GM23338 (cell line): ENCODE measurements around the gene CDC16. TPM values are rescaled to one million over a fixed set of nuclear protein-coding genes. Genes with fewer than 3 reads are reported as not detected.
A peak's percentile ranks its signal among the peaks of the same experiment; 100 is the strongest.

Experiments used
- ATAC-seq: fragments of 200-7000 bp; cut with Tn5 transposase; 3 replicates; pipeline ENCODE4 v1.9.1; 2020
- DNase-seq: peaks from one replicate; pipeline ENCODE4 v3.0.0-alpha.2; 2015; ENCODE audit warnings: low spot score
- H2AFZ ChIP-seq: fragments of 200-600 bp; sonication (generic); 2 replicates; pipeline ENCODE4 v1.8.0; 2016; ENCODE audit warnings: antibody characterized with exemption, mild to moderate bottlenecking, moderate library complexity
- H3F3A ChIP-seq: fragments of 200-600 bp; sonication (generic); replicated peaks from 2 replicates; pipeline ENCODE4 v1.8.0; 2017; ENCODE audit warnings: antibody characterized with exemption, mixed run types, low read depth
- H3K27ac ChIP-seq: fragments of 200-600 bp; sonication (generic); 2 replicates; pipeline ENCODE4 v1.6.1; 2016; ENCODE audit warnings: low read depth
- H3K27me3 ChIP-seq: fragments of 200-600 bp; sonication (generic); 2 replicates; pipeline ENCODE4 v1.8.0; 2016; ENCODE audit warnings: mild to moderate bottlenecking, mixed run types, moderate library complexity; ENCODE audit not compliant: insufficient read depth
- H3K36me3 ChIP-seq: fragments of 200-600 bp; sonication (generic); 2 replicates; pipeline ENCODE4 v1.8.0; 2016; ENCODE audit warnings: mild to moderate bottlenecking; ENCODE audit not compliant: insufficient read depth
- H3K4me1 ChIP-seq: fragments of 200-600 bp; sonication (generic); 2 replicates; pipeline ENCODE4 v1.8.0; 2016; ENCODE audit warnings: mild to moderate bottlenecking, moderate library complexity; ENCODE audit not compliant: insufficient read depth
- H3K4me2 ChIP-seq: fragments of 200-600 bp; sonication (generic); 2 replicates; pipeline ENCODE4 v1.7.1; 2017; ENCODE audit warnings: mixed run types
- H3K4me3 ChIP-seq: fragments of 200-600 bp; sonication (generic); 2 replicates; pipeline ENCODE4 v1.6.1; 2016; ENCODE audit warnings: mixed run types
- H3K79me2 ChIP-seq: fragments of 200-600 bp; sonication (generic); replicated peaks from 2 replicates; pipeline ENCODE4 v1.8.0; 2017; ENCODE audit warnings: mild to moderate bottlenecking; ENCODE audit not compliant: insufficient read depth
- H3K9me2 ChIP-seq: fragments of 200-600 bp; sonication (generic); 2 replicates; pipeline ENCODE4 v1.8.0; 2017; ENCODE audit not compliant: insufficient read depth
- H4K20me1 ChIP-seq: fragments of 200-600 bp; sonication (generic); replicated peaks from 2 replicates; pipeline ENCODE4 v1.8.0; 2017; ENCODE audit warnings: mild to moderate bottlenecking; ENCODE audit not compliant: insufficient read depth
- H3K27ac Mint-ChIP-seq: 2 replicates; pipeline ENCODE4 v1.8.0; 2020; ENCODE audit warnings: inconsistent platforms, mild to moderate bottlenecking, moderate library complexity, mixed read lengths
- H3K27me3 Mint-ChIP-seq: 3 replicates; pipeline ENCODE4 v1.8.0; 2022; ENCODE audit warnings: low read depth, mild to moderate bottlenecking, moderate library complexity, mixed read lengths, inconsistent platforms; ENCODE audit not compliant: insufficient read depth, poor library complexity
- H3K36me3 Mint-ChIP-seq: 3 replicates; pipeline ENCODE4 v1.8.0; 2021; ENCODE audit warnings: low read depth, mild to moderate bottlenecking, inconsistent platforms, moderate library complexity, mixed read lengths
- H3K4me1 Mint-ChIP-seq: 3 replicates; pipeline ENCODE4 v1.8.0; 2020; ENCODE audit warnings: mild to moderate bottlenecking, inconsistent platforms, mixed read lengths
- H3K4me3 Mint-ChIP-seq: 3 replicates; pipeline ENCODE4 v1.8.0; 2021; ENCODE audit warnings: moderate library complexity, mild to moderate bottlenecking, inconsistent platforms, mixed read lengths
- H3K9me3 Mint-ChIP-seq: 3 replicates; pipeline ENCODE4 v1.8.0; 2020; ENCODE audit warnings: moderate library complexity, mild to moderate bottlenecking, inconsistent platforms, mixed read lengths
- CREB1 ChIP-seq: fragments of 250-450 bp; sonication (Bioruptor Pico); IDR thresholded peaks from 2 replicates; pipeline ENCODE4 v1.5.0; 2020; ENCODE audit warnings: low read depth, mild to moderate bottlenecking, moderate library complexity
- EZH2 ChIP-seq: fragments of 200-600 bp; sonication (generic); IDR thresholded peaks from one replicate; pipeline ENCODE4 v1.8.0; 2017; ENCODE audit warnings: antibody characterized with exemption, mild to moderate bottlenecking, low read depth; ENCODE audit not compliant: unreplicated experiment
- EZH2phosphoT487 ChIP-seq: fragments of 200-600 bp; sonication (generic); IDR thresholded peaks from one replicate; pipeline ENCODE4 v1.8.1; 2018; ENCODE audit warnings: antibody characterized with exemption; ENCODE audit not compliant: unreplicated experiment
- JUNB ChIP-seq: IDR thresholded peaks from one replicate; pipeline ENCODE4 v1.6.1; 2016; ENCODE audit warnings: antibody characterized with exemption; ENCODE audit not compliant: unreplicated experiment
- NANOG ChIP-seq: IDR thresholded peaks from 2 replicates; pipeline ENCODE4 v1.6.1; 2016; ENCODE audit warnings: antibody characterized with exemption, borderline replicate concordance
- POLR2AphosphoS5 ChIP-seq: IDR thresholded peaks from 2 replicates; pipeline ENCODE4 v1.6.1; 2016; ENCODE audit warnings: antibody characterized with exemption, low read depth
- STAT1 ChIP-seq: IDR thresholded peaks from one replicate; pipeline ENCODE4 v1.6.1; 2016; ENCODE audit warnings: antibody characterized with exemption; ENCODE audit not compliant: unreplicated experiment
- ZNF114 ChIP-seq: fragments of 250-450 bp; sonication (Bioruptor Pico); IDR thresholded peaks from 2 replicates; pipeline ENCODE4 v1.5.0; 2020; ENCODE audit warnings: mild to moderate bottlenecking, moderate library complexity
- ZNF331 ChIP-seq: fragments of 250-450 bp; sonication (Bioruptor Pico); IDR thresholded peaks from 2 replicates; pipeline ENCODE4 v1.5.0; 2020; ENCODE audit warnings: low read depth, mild to moderate bottlenecking, moderate library complexity
- polyA plus RNA-seq: library from polyadenylated mRNA; unstranded; fragments of >200 nt; fragmentation: Nextera tagmentation; extraction: Ambion mirVana; gene quantifications from 2 replicates; pipeline ENCODE4 v1.2.1, GENCODE V29; 2016
- total RNA-seq: library from RNA; depleted of rRNA; stranded (reverse); fragments of >200 nt; shearing (Covaris generic); gene quantifications from 2 replicates; pipeline ENCODE4 v1.2.3, GENCODE V29; 2014
- TF ChIP-seq, protein P1 (sequence below): IDR thresholded peaks from one replicate; pipeline ENCODE4 v1.6.1; 2018; ENCODE audit warnings: antibody characterized with exemption; ENCODE audit not compliant: unreplicated experiment
- TF ChIP-seq, protein P2 (sequence below), 2 experiments: fragments of 200-600 bp in 1 of 2; sonication (generic) in 1 of 2; conservative IDR thresholded peaks; 2 replicates each; pipeline versions ENCODE4 v1.5.1 to v1.6.1; 2016 to 2017; ENCODE audit warnings: antibody characterized with exemption in 2 of 2, low read depth in 2 of 2, mild to moderate bottlenecking in 2 of 2, moderate library complexity in 1 of 2
- TF ChIP-seq, protein P3 (sequence below): IDR thresholded peaks from 2 replicates; pipeline ENCODE4 v1.6.1; 2016; ENCODE audit warnings: antibody characterized with exemption

Gene CDC16
- total and polyA plus RNA-seq, 2 experiments from 2014 or later = 86.1 to 91.3 TPM

DNA sequence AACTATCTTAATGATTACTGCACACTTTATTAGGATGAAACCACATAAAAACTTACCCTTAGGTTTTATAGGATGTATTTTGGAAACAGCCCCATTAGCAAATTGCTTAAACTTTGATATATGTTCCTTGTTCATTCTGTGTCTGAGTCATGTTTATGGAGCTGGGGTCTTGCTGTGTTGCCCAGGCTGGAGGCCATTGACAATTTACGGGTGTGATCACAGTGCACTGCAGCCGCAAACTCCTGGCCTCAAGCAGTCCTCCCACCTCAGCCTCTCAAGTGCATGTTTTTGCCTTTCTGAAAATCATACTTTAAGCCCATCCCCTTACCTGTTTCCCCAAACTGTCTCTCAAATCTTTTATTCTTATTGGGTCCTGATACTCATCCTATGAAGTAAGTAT, 74.4 kb downstream of the CDC16 start:
- Mint-ChIP-seq H3K27ac (no peak overlapping the region), H3K4me1 (peaks cover 10% of the 10 kb centered on the region; the same call in 2 of the 3 replicates), H3K36me3 (peaks cover 30% of the 10 kb centered on the region), H3K9me3 (no peaks in the 10 kb centered on the region), H3K4me3 (no peak overlapping the region), H3K27me3 (peaks cover 8% of the 10 kb centered on the region)
- H3K4me3 ChIP-seq = no peak overlapping the region
- H3K9me2 ChIP-seq = no peaks in the 10 kb centered on the region
- H3K4me2 ChIP-seq = no peak overlapping the region
- H4K20me1 ChIP-seq = no peaks in the 10 kb centered on the region; the same call in 1 of the 2 replicates
- H3K27me3 ChIP-seq = no peaks in the 10 kb centered on the region
- no peak for DNase-seq
- TF ChIP-seq POLR2AphosphoS5 = no peak
- TF ChIP-seq JUNB = no peak
- TF ChIP-seq EZH2 = no peak
- no peak for TF ChIP-seq EZH2phosphoT487
- TF ChIP-seq, protein P1, sequence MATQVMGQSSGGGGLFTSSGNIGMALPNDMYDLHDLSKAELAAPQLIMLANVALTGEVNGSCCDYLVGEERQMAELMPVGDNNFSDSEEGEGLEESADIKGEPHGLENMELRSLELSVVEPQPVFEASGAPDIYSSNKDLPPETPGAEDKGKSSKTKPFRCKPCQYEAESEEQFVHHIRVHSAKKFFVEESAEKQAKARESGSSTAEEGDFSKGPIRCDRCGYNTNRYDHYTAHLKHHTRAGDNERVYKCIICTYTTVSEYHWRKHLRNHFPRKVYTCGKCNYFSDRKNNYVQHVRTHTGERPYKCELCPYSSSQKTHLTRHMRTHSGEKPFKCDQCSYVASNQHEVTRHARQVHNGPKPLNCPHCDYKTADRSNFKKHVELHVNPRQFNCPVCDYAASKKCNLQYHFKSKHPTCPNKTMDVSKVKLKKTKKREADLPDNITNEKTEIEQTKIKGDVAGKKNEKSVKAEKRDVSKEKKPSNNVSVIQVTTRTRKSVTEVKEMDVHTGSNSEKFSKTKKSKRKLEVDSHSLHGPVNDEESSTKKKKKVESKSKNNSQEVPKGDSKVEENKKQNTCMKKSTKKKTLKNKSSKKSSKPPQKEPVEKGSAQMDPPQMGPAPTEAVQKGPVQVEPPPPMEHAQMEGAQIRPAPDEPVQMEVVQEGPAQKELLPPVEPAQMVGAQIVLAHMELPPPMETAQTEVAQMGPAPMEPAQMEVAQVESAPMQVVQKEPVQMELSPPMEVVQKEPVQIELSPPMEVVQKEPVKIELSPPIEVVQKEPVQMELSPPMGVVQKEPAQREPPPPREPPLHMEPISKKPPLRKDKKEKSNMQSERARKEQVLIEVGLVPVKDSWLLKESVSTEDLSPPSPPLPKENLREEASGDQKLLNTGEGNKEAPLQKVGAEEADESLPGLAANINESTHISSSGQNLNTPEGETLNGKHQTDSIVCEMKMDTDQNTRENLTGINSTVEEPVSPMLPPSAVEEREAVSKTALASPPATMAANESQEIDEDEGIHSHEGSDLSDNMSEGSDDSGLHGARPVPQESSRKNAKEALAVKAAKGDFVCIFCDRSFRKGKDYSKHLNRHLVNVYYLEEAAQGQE = no peak
- no peak overlapping the region for H3K27ac ChIP-seq
- no peak overlapping the region for H2AFZ ChIP-seq
- peaks cover 3% of the 10 kb centered on the region; the same call in 1 of the 2 replicates for H3K4me1 ChIP-seq
- H3K36me3 ChIP-seq = peaks cover 12% of the 10 kb centered on the region; the same call in 1 of the 2 replicates
- ATAC-seq = no peak
- H3F3A ChIP-seq = no peaks in the 10 kb centered on the region; the same call in 1 of the 2 replicates
- no peaks in the 10 kb centered on the region for H3K79me2 ChIP-seq

DNA sequence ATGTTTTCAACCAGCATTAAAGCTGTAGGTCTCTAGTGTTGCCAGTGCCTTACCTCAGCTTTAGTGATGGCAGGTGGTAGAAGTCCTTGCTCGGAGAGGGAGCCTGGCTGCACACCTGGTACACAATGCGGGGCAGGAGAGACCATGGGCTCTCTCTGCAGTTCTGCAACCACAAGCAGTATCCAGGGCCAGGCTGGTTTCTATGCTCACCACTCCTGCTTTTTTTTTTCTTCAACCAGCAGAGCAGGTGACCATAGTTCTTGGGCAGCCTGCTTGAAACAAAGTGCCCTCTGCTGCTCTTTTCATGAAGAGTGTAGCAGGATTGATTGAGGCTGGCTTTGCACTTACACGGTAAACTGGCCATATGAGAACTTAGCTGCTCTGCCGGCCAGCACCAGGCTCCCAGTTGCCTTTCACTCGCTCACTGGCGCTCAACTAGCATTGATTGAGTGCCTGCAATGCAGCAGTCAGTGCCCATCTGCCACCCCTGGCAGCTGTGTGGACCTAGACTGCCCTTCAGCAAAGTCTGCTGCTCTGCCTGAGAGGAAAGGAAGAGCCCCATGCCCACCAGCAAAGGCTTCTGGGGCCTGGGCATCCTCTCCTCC, 75.2 kb downstream of the CDC16 start:
- Histone ChIP-seq H2AFZ (no peak overlapping the region), H3F3A (no peaks in the 10 kb centered on the region; the same call in 1 of the 2 replicates), H3K9me2 (no peaks in the 10 kb centered on the region), H3K36me3 (peaks cover 12% of the 10 kb centered on the region; the same call in 1 of the 2 replicates), H3K4me1 (peaks cover 3% of the 10 kb centered on the region; the same call in 1 of the 2 replicates), H3K27me3 (no peaks in the 10 kb centered on the region), H3K27ac (no peak overlapping the region), H3K4me2 (no peak overlapping the region), H3K79me2 (peaks cover 2% of the 10 kb centered on the region), H3K4me3 (no peak overlapping the region), H4K20me1 (no peaks in the 10 kb centered on the region; the same call in 1 of the 2 replicates)
- DNase-seq (peak; percentile 11), ATAC-seq (no peak)
- peaks cover 22% of the 10 kb centered on the region for H3K36me3 Mint-ChIP-seq
- no peak overlapping the region for H3K27ac Mint-ChIP-seq
- H3K9me3 Mint-ChIP-seq = no peaks in the 10 kb centered on the region
- peaks cover 11% of the 10 kb centered on the region for H3K4me1 Mint-ChIP-seq
- H3K4me3 Mint-ChIP-seq = no peak overlapping the region
- peaks cover 8% of the 10 kb centered on the region for H3K27me3 Mint-ChIP-seq
- TF ChIP-seq STAT1 (no peak), EZH2phosphoT487 (no peak), NANOG (no peak), CREB1 (no peak), ZNF331 (CRISPR knock-in tag) (no peak), POLR2AphosphoS5 (no peak), EZH2 (no peak), ZNF114 (CRISPR knock-in tag) (no peak)
- TF ChIP-seq, protein P2, sequence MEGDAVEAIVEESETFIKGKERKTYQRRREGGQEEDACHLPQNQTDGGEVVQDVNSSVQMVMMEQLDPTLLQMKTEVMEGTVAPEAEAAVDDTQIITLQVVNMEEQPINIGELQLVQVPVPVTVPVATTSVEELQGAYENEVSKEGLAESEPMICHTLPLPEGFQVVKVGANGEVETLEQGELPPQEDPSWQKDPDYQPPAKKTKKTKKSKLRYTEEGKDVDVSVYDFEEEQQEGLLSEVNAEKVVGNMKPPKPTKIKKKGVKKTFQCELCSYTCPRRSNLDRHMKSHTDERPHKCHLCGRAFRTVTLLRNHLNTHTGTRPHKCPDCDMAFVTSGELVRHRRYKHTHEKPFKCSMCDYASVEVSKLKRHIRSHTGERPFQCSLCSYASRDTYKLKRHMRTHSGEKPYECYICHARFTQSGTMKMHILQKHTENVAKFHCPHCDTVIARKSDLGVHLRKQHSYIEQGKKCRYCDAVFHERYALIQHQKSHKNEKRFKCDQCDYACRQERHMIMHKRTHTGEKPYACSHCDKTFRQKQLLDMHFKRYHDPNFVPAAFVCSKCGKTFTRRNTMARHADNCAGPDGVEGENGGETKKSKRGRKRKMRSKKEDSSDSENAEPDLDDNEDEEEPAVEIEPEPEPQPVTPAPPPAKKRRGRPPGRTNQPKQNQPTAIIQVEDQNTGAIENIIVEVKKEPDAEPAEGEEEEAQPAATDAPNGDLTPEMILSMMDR (conservative IDR thresholded peaks at IDR 0.05; ENCODE audit: low read depth in 2 of 2) = no peak
- TF ChIP-seq, protein P1 = no peak
- TF ChIP-seq, protein P3, sequence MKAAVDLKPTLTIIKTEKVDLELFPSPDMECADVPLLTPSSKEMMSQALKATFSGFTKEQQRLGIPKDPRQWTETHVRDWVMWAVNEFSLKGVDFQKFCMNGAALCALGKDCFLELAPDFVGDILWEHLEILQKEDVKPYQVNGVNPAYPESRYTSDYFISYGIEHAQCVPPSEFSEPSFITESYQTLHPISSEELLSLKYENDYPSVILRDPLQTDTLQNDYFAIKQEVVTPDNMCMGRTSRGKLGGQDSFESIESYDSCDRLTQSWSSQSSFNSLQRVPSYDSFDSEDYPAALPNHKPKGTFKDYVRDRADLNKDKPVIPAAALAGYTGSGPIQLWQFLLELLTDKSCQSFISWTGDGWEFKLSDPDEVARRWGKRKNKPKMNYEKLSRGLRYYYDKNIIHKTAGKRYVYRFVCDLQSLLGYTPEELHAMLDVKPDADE = no peak
